PC-3 (cell line): Measurements from ENCODE around the gene ARHGAP24. TPM values are rescaled to one million over a fixed set of nuclear protein-coding genes. Genes with fewer than 3 reads are reported as not detected.

ENCODE experiments used
- ATAC-seq: fragments of 200-7000 bp; cut with Tn5 transposase; 2 replicates; pipeline ENCODE4 v1.9.1; 2020; ENCODE audit warnings: mild to moderate bottlenecking, moderate library complexity
- BruUV-seq: library from RNA; stranded (reverse); fragments of 400-500 nt; replicated peaks from 2 replicates; lab custom pipeline; 2021; lab: Mats Ljungman, UMichigan
- CTCF ChIA-PET: fragments of 300-600 bp; sonication (Branson Sonifier 250); formaldehyde crosslinking; loops from one replicate; lab custom pipeline; 2022; ENCODE audit warnings: antibody characterized with exemption; lab: Charles Lee
- POLR2A ChIA-PET: fragments of 300-600 bp; sonication (Branson Sonifier 250); formaldehyde crosslinking; loops from one replicate; lab custom pipeline; 2022; ENCODE audit warnings: antibody characterized with exemption; ENCODE audit not compliant: unreplicated experiment; lab: Charles Lee
- DNase-seq: peaks from one replicate; pipeline ENCODE4 v3.0.0-alpha.2; 2015
- H2AFZ ChIP-seq: fragments of 300-600 bp; sonication (generic); 2 replicates; pipeline ENCODE4 v1.6.0; 2016; ENCODE audit warnings: antibody characterized with exemption, low read length
- H3F3A ChIP-seq: fragments of 300-600 bp; sonication (generic); one replicate; pipeline ENCODE4 v1.6.0; 2017; ENCODE audit warnings: antibody characterized with exemption, low read length, control low read depth, mild to moderate bottlenecking; ENCODE audit not compliant: unreplicated experiment
- H3K27ac ChIP-seq: fragments of 300-600 bp; sonication (generic); 2 replicates; pipeline ENCODE4 v1.5.1; 2016; ENCODE audit warnings: mild to moderate bottlenecking, low read length
- H3K27me3 ChIP-seq: fragments of 300-600 bp; sonication (generic); 2 replicates; pipeline ENCODE4 v1.6.1; 2016; ENCODE audit warnings: low read length, mixed read lengths
- H3K36me3 ChIP-seq: fragments of 300-600 bp; sonication (generic); 2 replicates; pipeline ENCODE4 v1.6.1; 2016; ENCODE audit warnings: low read depth, mixed run types, low read length, mixed read lengths
- H3K4me1 ChIP-seq: fragments of 300-600 bp; sonication (generic); 2 replicates; pipeline ENCODE4 v1.5.1; 2016; ENCODE audit warnings: low read length; ENCODE audit not compliant: insufficient read depth
- H3K4me2 ChIP-seq: fragments of 300-600 bp; sonication (generic); 2 replicates; pipeline ENCODE4 v1.6.0; 2016; ENCODE audit warnings: low read length
- H3K4me3 ChIP-seq: fragments of 300-600 bp; sonication (generic); 2 replicates; pipeline ENCODE4 v1.5.1; 2016; ENCODE audit warnings: mild to moderate bottlenecking, low read length, mixed read lengths
- H3K79me2 ChIP-seq: fragments of 300-600 bp; sonication (generic); 2 replicates; pipeline ENCODE4 v1.6.1; 2017; ENCODE audit warnings: low read length, mixed read lengths
- H3K9ac ChIP-seq: fragments of 300-600 bp; sonication (generic); 2 replicates; pipeline ENCODE4 v1.6.0; 2016; ENCODE audit warnings: mild to moderate bottlenecking, low read length
- H3K9me2 ChIP-seq: fragments of 300-600 bp; sonication (generic); replicated peaks from 2 replicates; pipeline ENCODE4 v1.6.1; 2016; ENCODE audit warnings: mixed run types, low read length, mixed read lengths
- H3K9me3 ChIP-seq: fragments of 300-600 bp; sonication (generic); 2 replicates; pipeline ENCODE4 v1.6.1; 2016; ENCODE audit warnings: low read length, mixed read lengths
- H4K20me1 ChIP-seq: fragments of 300-600 bp; sonication (generic); 2 replicates; pipeline ENCODE4 v1.6.1; 2016; ENCODE audit warnings: low read length, mixed read lengths
- CTCF ChIP-seq: fragments of 300-600 bp; sonication (generic); conservative IDR thresholded peaks from 2 replicates; pipeline ENCODE4 v1.5.1; 2017; ENCODE audit warnings: antibody characterized with exemption, low read depth, mild to moderate bottlenecking, low read length
- EZH2 ChIP-seq: fragments of 300-600 bp; sonication (generic); IDR thresholded peaks from one replicate; pipeline ENCODE4 v1.6.1; 2017; ENCODE audit warnings: antibody characterized with exemption, mild to moderate bottlenecking, low read length; ENCODE audit not compliant: unreplicated experiment
- EZH2phosphoT487 ChIP-seq: fragments of 300-600 bp; sonication (generic); IDR thresholded peaks from 2 replicates; pipeline ENCODE4 v1.6.1; 2018; ENCODE audit warnings: mild to moderate bottlenecking, antibody characterized with exemption, low read length, borderline replicate concordance
- intact Hi-C: fragments of 100-400 bp; cut with micrococcal nuclease; formaldehyde crosslinking; loops from 2 replicates; pipeline ENCODE4 v1.9.0; 2023
- total RNA-seq: library from RNA; depleted of rRNA; stranded (reverse); fragments of >200 nt; gene quantifications from 2 replicates; pipeline ENCODE4 v1.2.3, GENCODE V29; 2014

ARHGAP24 gene
- total RNA-seq, 1 experiment from 2014 or later: 7.4 TPM

GRCh38 chr4:85555206-85555605, 80.3 kb downstream of the ARHGAP24 start:
- H3K4me1 ChIP-seq: no peaks in the 10 kb centered on the region
- BruUV-seq: no TSS peak
- H3F3A ChIP-seq: no peaks in the 10 kb centered on the region
- ChIA-PET CTCF (no interaction called here), POLR2A (no interaction called here)
- no peaks in the 10 kb centered on the region for H3K36me3 ChIP-seq
- H4K20me1 ChIP-seq: no peaks in the 10 kb centered on the region
- no peak overlapping the region for H3K4me3 ChIP-seq
- H3K27ac ChIP-seq: no peak overlapping the region
- H3K9ac ChIP-seq: no peak overlapping the region
- H3K9me2 ChIP-seq: no peaks in the 10 kb centered on the region
- DNase-seq (no peak), ATAC-seq (no peak)
- no peak overlapping the region for H2AFZ ChIP-seq
- no peaks in the 10 kb centered on the region for H3K79me2 ChIP-seq
- H3K9me3 ChIP-seq: no peaks in the 10 kb centered on the region
- H3K4me2 ChIP-seq: no peak overlapping the region
- TF ChIP-seq EZH2phosphoT487 (no peak), EZH2 (no peak), CTCF (no peak)
- no peaks in the 10 kb centered on the region for H3K27me3 ChIP-seq
- intact Hi-C loops: no loop called here

- POLR2A ChIA-PET: no interaction called here
- Histone ChIP-seq H3K27me3 (no peaks in the 10 kb centered on the region), H3K9ac (no peak overlapping the region), H3K27ac (no peak overlapping the region), H3K79me2 (no peaks in the 10 kb centered on the region), H3K9me2 (no peaks in the 10 kb centered on the region), H4K20me1 (no peaks in the 10 kb centered on the region), H3F3A (no peaks in the 10 kb centered on the region), H2AFZ (no peak overlapping the region), H3K36me3 (no peaks in the 10 kb centered on the region), H3K4me3 (no peak overlapping the region), H3K9me3 (no peaks in the 10 kb centered on the region), H3K4me1 (no peaks in the 10 kb centered on the region), H3K4me2 (no peak overlapping the region)
- CTCF ChIA-PET: no interaction called here
- TF ChIP-seq EZH2 (no peak), EZH2phosphoT487 (no peak), CTCF (no peak)
- ATAC-seq (no peak), DNase-seq (no peak)
- BruUV-seq: no TSS peak
- intact Hi-C loops: no loop called here
Observed at GRCh38 chr4:85556283-85556682, 81.3 kb downstream of the ARHGAP24 start.

- Histone ChIP-seq H3K4me2 (no peak overlapping the region), H3K9me3 (no peaks in the 10 kb centered on the region), H2AFZ (no peak overlapping the region), H3K27ac (no peak overlapping the region), H3K9me2 (no peaks in the 10 kb centered on the region), H3K4me3 (no peak overlapping the region), H3K27me3 (no peaks in the 10 kb centered on the region), H3K9ac (no peak overlapping the region), H3K79me2 (no peaks in the 10 kb centered on the region), H3F3A (no peaks in the 10 kb centered on the region), H4K20me1 (no peaks in the 10 kb centered on the region), H3K36me3 (no peaks in the 10 kb centered on the region), H3K4me1 (no peaks in the 10 kb centered on the region)
- intact Hi-C loops: no loop called here
- ChIA-PET CTCF (no interaction called here), POLR2A (no interaction called here)
- TF ChIP-seq EZH2: no peak
- no peak for TF ChIP-seq EZH2phosphoT487
- TF ChIP-seq CTCF: no peak
- ATAC-seq: no peak
- no peak for DNase-seq
- BruUV-seq: no TSS peak
Observed at GRCh38 chr4:85557016-85557901, 82.3 kb downstream of the ARHGAP24 start.
